MG63 (cell line): ENCODE measurements around the gene ALG12. TPM values are rescaled to one million over a fixed set of nuclear protein-coding genes. Genes with fewer than 3 reads are reported as not detected.

Experiments used
- DNase-seq: peaks from one replicate; pipeline ENCODE4 v3.0.0-alpha.2; 2020
- H3K27me3 ChIP-seq: fragments of 250-450 bp; sonication (Bioruptor Pico); 2 replicates; pipeline ENCODE4 v1.5.1; 2020; ENCODE audit warnings: mild to moderate bottlenecking, moderate library complexity
- H3K36me3 ChIP-seq: fragments of 250-450 bp; sonication (Bioruptor Pico); 2 replicates; pipeline ENCODE4 v1.5.1; 2020; ENCODE audit warnings: mild to moderate bottlenecking, moderate library complexity
- H3K4me3 ChIP-seq: fragments of 250-450 bp; sonication (Bioruptor Pico); 2 replicates; pipeline ENCODE4 v1.5.1; 2020; ENCODE audit warnings: mild to moderate bottlenecking, moderate library complexity
- H3K9me3 ChIP-seq: fragments of 250-450 bp; sonication (Bioruptor Pico); 2 replicates; pipeline ENCODE4 v1.5.1; 2020; ENCODE audit warnings: mild to moderate bottlenecking, moderate library complexity
- total RNA-seq: library from RNA; depleted of rRNA; stranded (reverse); fragments of >200 nt; shearing (Covaris generic); gene quantifications from 2 replicates; pipeline ENCODE4 v1.2.3, GENCODE V29; 2014; ENCODE audit warnings: low replicate concordance

ALG12 gene
- total RNA-seq, 1 experiment from 2014 or later, result 14.1 TPM

DNA sequence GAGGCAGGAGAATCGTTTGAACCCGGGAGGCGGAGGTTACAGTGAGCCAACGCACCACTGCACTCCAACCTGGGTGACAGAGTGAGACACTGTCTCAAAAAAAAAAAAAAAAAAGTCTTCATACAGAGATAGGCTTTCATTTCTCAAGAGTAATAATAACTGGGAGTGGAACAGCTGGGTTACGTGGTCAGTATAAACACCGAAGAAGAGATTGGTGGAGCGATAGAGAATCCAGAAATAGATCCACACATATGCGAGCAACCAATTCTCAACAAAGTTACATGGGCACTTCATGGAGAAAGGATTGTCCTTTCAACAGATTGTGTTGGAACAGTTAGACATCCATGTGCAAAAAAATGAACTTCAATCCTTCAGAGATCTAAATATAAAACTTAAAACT, 40.0 kb downstream of the ALG12 start:
- H3K4me3 ChIP-seq, result no peak overlapping the region
- H3K27me3 ChIP-seq, result no peaks in the 10 kb centered on the region
- H3K36me3 ChIP-seq, result peaks cover 24% of the 10 kb centered on the region

GRCh38 chr22:49877642-49878041, 40.6 kb downstream of the ALG12 start:
- DNase-seq, result no peak

More for the DNA sequence above, 40.0 kb downstream of the ALG12 start:
- peaks cover 9% of the 10 kb centered on the region for H3K9me3 ChIP-seq
- no peak for DNase-seq

DNA sequence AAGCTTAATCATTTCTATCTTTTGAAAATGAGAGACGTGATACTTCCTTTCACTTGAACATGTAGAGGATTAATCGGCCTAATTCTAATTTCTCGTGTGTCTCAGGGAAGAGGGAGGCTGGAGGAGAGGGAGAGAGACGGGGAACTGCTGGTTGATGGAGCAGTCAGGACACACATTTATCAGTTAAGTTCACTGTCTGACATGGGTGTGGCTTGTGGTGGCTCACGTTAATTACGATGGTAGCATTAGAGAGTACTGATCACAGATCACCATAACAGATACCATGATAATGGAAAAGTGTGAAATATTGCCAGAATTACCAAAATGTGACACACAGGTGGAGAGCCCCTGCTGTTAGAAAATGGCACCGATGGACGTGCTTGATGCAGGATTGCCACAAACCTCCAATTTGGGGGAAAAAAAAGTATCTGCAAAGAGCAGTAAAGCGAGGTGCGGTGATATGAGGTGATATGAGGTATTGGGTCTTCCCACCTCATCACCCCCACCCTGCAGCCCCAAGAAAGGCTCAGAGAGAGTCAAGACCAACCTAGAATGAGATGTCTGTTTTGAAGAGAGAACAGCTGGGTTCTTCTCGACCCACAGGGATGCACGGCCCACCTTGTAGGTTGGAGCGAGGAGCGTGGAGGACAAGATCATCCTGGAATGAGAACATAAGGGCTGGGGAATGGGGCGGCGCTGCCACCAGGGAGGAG, 44.9 kb downstream of the ALG12 start:
- no peak overlapping the region for H3K4me3 ChIP-seq
- peaks cover 29% of the 10 kb centered on the region for H3K36me3 ChIP-seq
- peaks cover 20% of the 10 kb centered on the region for H3K9me3 ChIP-seq
- no peaks in the 10 kb centered on the region for H3K27me3 ChIP-seq
- no peak for DNase-seq

More at GRCh38 chr22:49877642-49878041, 40.6 kb downstream of the ALG12 start:
- no peak overlapping the region for H3K4me3 ChIP-seq
- H3K27me3 ChIP-seq, result no peaks in the 10 kb centered on the region
- H3K9me3 ChIP-seq, result peaks cover 9% of the 10 kb centered on the region
- peaks cover 20% of the 10 kb centered on the region for H3K36me3 ChIP-seq

GRCh38 chr22:49872347-49872746, 45.9 kb downstream of the ALG12 start:
- peaks cover 20% of the 10 kb centered on the region for H3K9me3 ChIP-seq
- no peak for DNase-seq
- H3K27me3 ChIP-seq, result no peaks in the 10 kb centered on the region
- H3K36me3 ChIP-seq, result peaks cover 29% of the 10 kb centered on the region
- H3K4me3 ChIP-seq, result no peak overlapping the region

GRCh38 chr22:49871482-49871881, 46.8 kb downstream of the ALG12 start:
- no peaks in the 10 kb centered on the region for H3K27me3 ChIP-seq
- peaks cover 26% of the 10 kb centered on the region for H3K9me3 ChIP-seq
- H3K4me3 ChIP-seq, result no peak overlapping the region
- no peak for DNase-seq
- H3K36me3 ChIP-seq, result peaks cover 30% of the 10 kb centered on the region

GRCh38 chr22:49869845-49870712, 48.2 kb downstream of the ALG12 start:
- peaks cover 27% of the 10 kb centered on the region for H3K9me3 ChIP-seq
- H3K27me3 ChIP-seq, result no peaks in the 10 kb centered on the region
- H3K4me3 ChIP-seq, result no peak overlapping the region
- peaks cover 31% of the 10 kb centered on the region for H3K36me3 ChIP-seq
- no peak for DNase-seq

DNA sequence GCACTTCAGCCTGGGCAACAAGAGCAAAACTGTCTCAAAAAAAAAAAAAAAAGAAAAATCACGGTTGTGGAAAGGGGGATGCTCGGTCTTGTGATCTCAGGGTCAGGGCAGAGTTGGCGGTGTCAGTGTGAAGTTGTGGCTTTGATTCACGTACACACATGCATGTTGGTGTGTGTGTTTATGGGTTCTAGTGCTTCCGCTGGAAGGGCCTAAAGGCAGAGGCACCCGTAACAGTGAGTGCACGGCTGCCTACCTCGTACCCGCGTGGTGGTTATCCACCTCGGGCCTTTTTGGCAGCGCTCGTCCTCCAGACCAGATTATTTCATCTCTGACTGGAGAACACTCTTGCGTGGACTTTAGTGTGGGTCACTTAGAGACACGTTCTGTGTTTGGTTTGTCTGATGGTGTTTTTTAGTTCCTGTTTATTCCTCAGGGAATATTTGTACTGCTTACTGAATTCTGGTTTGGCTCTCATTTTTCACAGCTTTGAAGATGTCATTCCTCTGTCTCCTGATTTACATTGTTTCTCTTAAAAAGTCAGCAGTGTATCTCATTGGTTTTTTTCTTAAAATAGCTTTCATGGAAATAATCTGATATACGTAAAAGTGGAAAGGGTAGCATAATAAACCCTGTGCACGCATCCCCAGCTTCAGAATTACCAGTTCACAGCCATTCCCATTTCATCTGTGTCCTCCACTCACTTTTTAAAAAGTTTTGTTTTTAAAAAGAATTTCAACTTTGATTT, 49.0 kb downstream of the ALG12 start:
- Histone ChIP-seq H3K36me3 (peaks cover 31% of the 10 kb centered on the region), H3K4me3 (no peak overlapping the region), H3K27me3 (no peaks in the 10 kb centered on the region), H3K9me3 (peaks cover 27% of the 10 kb centered on the region)
- DNase-seq, result no peak

DNA sequence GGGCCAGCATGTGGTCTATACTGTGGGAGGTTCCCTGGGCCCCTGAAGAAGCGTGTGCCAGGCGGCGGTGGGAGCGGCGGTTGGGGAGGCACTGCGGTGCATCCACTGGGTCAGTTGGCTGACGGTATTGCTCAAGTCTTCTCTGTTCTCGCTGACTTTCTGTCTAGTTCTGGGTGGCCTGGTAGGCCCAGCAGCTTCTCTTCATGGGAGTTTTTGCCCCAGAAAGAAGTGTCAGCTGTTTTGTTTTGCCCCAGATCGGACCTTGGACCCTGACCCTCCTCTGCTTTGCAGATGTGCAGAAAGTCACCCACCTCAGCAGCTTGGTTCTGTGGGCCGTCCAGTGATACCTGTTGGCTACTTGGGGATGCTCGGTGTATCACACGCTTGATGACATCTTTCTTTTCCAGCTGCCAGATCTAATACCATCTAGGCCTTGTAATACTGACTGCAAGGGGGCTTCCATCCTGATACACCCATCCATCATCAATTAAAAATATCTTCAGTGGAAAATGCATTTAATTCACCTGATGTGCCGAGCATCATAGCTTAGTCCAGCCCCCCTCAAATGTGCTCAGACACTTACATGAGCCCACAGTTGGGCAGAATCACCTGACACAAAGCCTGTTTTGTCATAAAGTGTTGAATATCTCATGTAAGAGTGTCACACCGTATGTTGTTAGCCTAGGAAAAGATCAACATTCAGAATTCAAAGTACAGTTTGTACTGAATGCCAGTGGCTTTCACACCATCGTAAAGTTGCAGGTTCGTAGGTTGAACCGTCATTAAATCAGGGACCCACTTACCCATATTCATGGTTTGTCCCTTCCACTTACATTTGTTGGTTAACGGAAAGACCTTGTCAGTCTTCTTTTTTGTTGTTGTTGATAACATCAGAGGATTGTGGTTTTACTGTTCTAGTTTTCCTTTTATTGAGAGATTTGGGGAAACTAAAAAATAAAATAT, 50.7 kb downstream of the ALG12 start:
- H3K27me3 ChIP-seq, result no peaks in the 10 kb centered on the region
- H3K36me3 ChIP-seq, result peaks cover 34% of the 10 kb centered on the region
- H3K9me3 ChIP-seq, result peaks cover 27% of the 10 kb centered on the region
- DNase-seq, result no peak
- no peak overlapping the region for H3K4me3 ChIP-seq

- Histone ChIP-seq H3K36me3 (peaks cover 34% of the 10 kb centered on the region), H3K9me3 (peaks cover 27% of the 10 kb centered on the region), H3K27me3 (no peaks in the 10 kb centered on the region), H3K4me3 (no peak overlapping the region)
- no peak for DNase-seq
These were observed 51.6 kb downstream of the ALG12 start for GRCh38 chr22:49866646-49867045.

DNA sequence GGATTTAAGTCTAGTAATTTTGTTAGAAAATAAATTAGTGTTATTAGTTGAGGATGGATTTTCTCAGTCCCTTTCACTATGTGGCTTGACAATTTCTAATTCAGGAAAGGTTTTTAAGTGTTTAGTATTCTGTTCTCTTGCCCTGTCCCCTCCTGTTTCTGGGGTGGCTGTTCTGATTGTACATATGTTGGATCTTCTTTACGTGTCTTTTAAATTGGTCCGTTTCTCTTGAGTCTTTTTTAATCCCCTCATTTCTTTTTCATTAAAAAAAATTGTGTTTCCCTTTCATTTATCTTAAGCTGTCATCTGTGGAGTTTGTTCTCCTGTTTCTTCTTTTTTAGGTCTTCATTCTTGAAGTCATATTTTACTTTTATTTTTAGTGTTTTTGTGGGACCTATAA, 52.1 kb downstream of the ALG12 start:
- Histone ChIP-seq H3K9me3 (peaks cover 27% of the 10 kb centered on the region), H3K27me3 (no peaks in the 10 kb centered on the region), H3K36me3 (peaks cover 34% of the 10 kb centered on the region), H3K4me3 (no peak overlapping the region)
- DNase-seq, result no peak

DNA sequence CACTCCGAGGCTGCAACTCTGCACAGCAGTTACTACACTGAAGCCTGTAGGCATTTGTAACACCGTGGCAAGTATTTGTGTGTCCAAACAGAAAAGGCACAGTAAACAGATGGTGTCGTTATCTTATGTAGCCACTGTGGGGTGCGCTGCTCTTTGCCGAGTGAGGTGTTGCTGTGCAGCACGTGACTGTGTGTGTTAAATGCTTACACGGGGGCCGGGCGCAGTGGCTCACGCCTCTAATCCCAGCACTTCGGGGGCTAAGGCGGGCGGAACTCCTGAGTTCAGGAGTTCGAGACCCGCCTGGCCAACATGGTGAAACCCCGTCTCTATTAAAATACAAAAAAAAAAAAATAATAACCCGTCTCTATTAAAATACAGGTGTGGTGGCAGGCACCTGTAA, 53.1 kb downstream of the ALG12 start:
- peaks cover 27% of the 10 kb centered on the region for H3K9me3 ChIP-seq
- no peak overlapping the region for H3K4me3 ChIP-seq
- DNase-seq, result no peak
- no peaks in the 10 kb centered on the region for H3K27me3 ChIP-seq
- peaks cover 32% of the 10 kb centered on the region for H3K36me3 ChIP-seq

GRCh38 chr22:49863931-49864330, 54.3 kb downstream of the ALG12 start:
- no peaks in the 10 kb centered on the region for H3K27me3 ChIP-seq
- peaks cover 26% of the 10 kb centered on the region for H3K36me3 ChIP-seq
- H3K9me3 ChIP-seq, result peaks cover 15% of the 10 kb centered on the region
- no peak for DNase-seq
- H3K4me3 ChIP-seq, result no peak overlapping the region

DNA sequence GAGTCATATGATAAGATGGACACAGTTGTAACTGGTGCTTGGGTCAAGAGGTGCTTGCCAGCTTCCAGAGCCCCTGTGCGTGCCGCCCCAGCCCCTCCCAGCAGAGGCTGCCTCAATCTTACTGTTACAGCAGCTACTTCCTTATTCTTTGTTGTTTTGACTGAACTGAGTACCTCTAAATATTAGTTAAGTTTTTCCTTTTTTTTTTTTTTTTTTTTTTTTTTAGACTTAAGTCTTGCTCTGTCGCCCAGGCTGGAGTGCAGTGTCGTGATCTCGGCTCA, 55.8 kb downstream of the ALG12 start:
- no peak for DNase-seq
- no peaks in the 10 kb centered on the region for H3K27me3 ChIP-seq
- H3K4me3 ChIP-seq, result no peak overlapping the region
- peaks cover 8% of the 10 kb centered on the region for H3K9me3 ChIP-seq
- peaks cover 16% of the 10 kb centered on the region for H3K36me3 ChIP-seq

DNA sequence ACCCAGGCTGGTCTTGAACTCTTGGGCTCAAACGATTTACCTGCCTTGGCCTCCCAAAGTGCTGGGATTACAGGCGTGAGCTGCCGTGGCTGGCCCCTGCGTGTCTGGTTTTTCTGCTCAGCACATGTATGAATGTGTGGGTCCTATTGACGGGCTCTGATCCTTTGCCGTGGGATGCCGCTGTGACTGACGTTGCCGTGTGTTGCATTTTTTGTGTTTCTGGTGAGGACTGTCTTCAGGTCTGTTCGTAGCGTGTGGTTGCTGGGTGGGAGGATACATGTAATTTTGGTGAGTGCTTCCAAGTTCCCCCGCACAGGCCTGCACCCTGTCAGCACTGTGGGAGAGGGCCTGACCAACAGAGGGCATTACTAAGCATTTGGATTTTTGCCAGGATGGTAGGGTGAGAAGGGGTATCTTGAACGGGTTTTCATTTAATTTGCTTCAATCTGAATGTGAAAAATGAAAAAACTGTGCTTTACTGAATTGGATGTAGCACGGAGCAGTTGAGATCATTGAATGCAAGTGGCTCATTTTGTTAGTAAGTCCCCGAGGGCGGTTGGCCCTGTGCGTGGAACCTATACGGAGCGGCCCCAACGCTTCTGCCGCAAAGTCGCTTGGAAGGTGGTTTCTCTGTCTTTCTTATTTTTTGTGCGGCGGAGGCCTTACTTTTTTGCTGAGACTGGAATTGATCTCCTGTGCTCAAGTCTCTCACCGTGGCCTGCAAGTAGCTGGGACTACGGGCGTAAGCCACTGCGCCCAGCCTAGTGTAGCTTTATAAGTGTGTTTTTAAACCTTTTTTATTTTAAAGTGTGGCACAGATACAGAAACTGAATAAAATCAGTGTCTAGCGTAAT, 56.4 kb downstream of the ALG12 start:
- DNase-seq, result no peak
- no peak overlapping the region for H3K4me3 ChIP-seq

DNA sequence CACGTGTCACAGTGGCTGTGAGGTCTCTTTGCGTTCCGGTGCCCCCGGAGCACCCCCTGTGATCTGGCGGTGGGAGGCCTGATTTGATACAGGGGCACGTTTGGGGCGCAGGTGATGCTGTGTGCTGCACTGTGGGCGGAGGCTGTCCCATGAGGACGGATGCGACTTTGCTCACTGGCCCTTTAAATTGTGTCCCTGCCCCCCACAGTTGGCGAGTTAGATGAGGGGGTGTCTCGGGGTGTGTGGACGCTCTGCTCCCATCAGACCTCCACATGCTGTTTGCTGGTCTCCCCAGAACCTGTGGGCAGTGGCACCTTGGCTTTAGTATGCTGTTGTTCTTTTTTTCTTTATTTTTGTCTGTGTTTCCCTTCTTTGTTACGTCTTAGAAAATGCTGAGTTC, 59.4 kb downstream of the ALG12 start:
- Histone ChIP-seq H3K36me3 (peaks cover 4% of the 10 kb centered on the region), H3K27me3 (no peaks in the 10 kb centered on the region), H3K4me3 (no peak overlapping the region), H3K9me3 (no peaks in the 10 kb centered on the region)
- no peak for DNase-seq

More for the DNA sequence above, 56.4 kb downstream of the ALG12 start:
- H3K36me3 ChIP-seq, result peaks cover 10% of the 10 kb centered on the region
- H3K9me3 ChIP-seq, result peaks cover 6% of the 10 kb centered on the region
- H3K27me3 ChIP-seq, result no peaks in the 10 kb centered on the region
